SJSA1 (cell line): ENCODE measurements around the gene TTC28. TPM values are rescaled to one million over a fixed set of nuclear protein-coding genes. Genes with fewer than 3 reads are reported as not detected.
A peak's percentile ranks its signal among the peaks of the same experiment; 100 is the strongest.

Experiments
- DNase-seq, 2 experiments: peaks; one replicate each; pipeline ENCODE4 v3.0.0-alpha.2; 2015 to 2020; ENCODE audit warnings: low spot score in 2 of 2, low read depth in 1 of 2
- H3K27ac ChIP-seq: fragments of 250-450 bp; sonication (Bioruptor Pico); 2 replicates; pipeline ENCODE4 v1.5.1; 2020; ENCODE audit warnings: mild to moderate bottlenecking, moderate library complexity
- H3K27me3 ChIP-seq: fragments of 250-450 bp; sonication (Bioruptor Pico); replicated peaks from 2 replicates; pipeline ENCODE4 v1.5.1; 2020; ENCODE audit warnings: mild to moderate bottlenecking, moderate library complexity
- H3K36me3 ChIP-seq: fragments of 250-450 bp; sonication (Bioruptor Pico); 2 replicates; pipeline ENCODE4 v1.5.1; 2020; ENCODE audit warnings: mild to moderate bottlenecking
- H3K4me1 ChIP-seq: fragments of 250-450 bp; sonication (Bioruptor Pico); replicated peaks from 2 replicates; pipeline ENCODE4 v1.6.1; 2021; ENCODE audit warnings: mild to moderate bottlenecking
- H3K4me3 ChIP-seq: fragments of 250-450 bp; sonication (Bioruptor Pico); 2 replicates; pipeline ENCODE4 v1.5.1; 2020; ENCODE audit warnings: mild to moderate bottlenecking
- H3K9me3 ChIP-seq: fragments of 250-450 bp; sonication (Bioruptor Pico); replicated peaks from 2 replicates; pipeline ENCODE4 v1.5.1; 2020; ENCODE audit warnings: mild to moderate bottlenecking
- total RNA-seq: library from RNA; depleted of rRNA; stranded (reverse); fragments of >200 nt; shearing (Covaris generic); gene quantifications from 2 replicates; pipeline ENCODE4 v1.2.3, GENCODE V29; 2014

The TTC28 gene
- total RNA-seq, 1 experiment from 2014 or later, result 9.7 TPM

- Histone ChIP-seq H3K27me3 (no peaks in the 10 kb centered on the region), H3K4me3 (no peak overlapping the region), H3K4me1 (peaks cover 15% of the 10 kb centered on the region), H3K27ac (no peak overlapping the region), H3K36me3 (no peaks in the 10 kb centered on the region), H3K9me3 (no peaks in the 10 kb centered on the region)
- no peak for DNase-seq
Observed at GRCh38 chr22:27961182-27961581, 718.5 kb downstream of the TTC28 start.

GRCh38 chr22:27959335-27960090 lies 720.1 kb downstream of the TTC28 start:
- H3K27ac ChIP-seq, result no peak overlapping the region
- no peaks in the 10 kb centered on the region for H3K27me3 ChIP-seq
- H3K4me3 ChIP-seq, result no peak overlapping the region
- H3K9me3 ChIP-seq, result no peaks in the 10 kb centered on the region
- H3K36me3 ChIP-seq, result no peaks in the 10 kb centered on the region
- peaks cover 12% of the 10 kb centered on the region for H3K4me1 ChIP-seq
- DNase-seq, result no peak

- no peak for DNase-seq
- no peaks in the 10 kb centered on the region for H3K9me3 ChIP-seq
- no peak overlapping the region for H3K4me3 ChIP-seq
- no peak overlapping the region; the same call in 1 of the 2 replicates for H3K27ac ChIP-seq
- no peaks in the 10 kb centered on the region for H3K36me3 ChIP-seq
- peaks cover 12% of the 10 kb centered on the region for H3K4me1 ChIP-seq
- H3K27me3 ChIP-seq, result no peaks in the 10 kb centered on the region
Observed at GRCh38 chr22:27952779-27953178, 726.9 kb downstream of the TTC28 start.

- Histone ChIP-seq H3K36me3 (no peaks in the 10 kb centered on the region), H3K4me1 (peaks cover 12% of the 10 kb centered on the region), H3K27ac (no peak overlapping the region), H3K27me3 (no peaks in the 10 kb centered on the region), H3K4me3 (no peak overlapping the region), H3K9me3 (no peaks in the 10 kb centered on the region)
- DNase-seq, result peak in 1 of 2 experiments; percentile 68
Observed at GRCh38 chr22:27952091-27952490, 727.5 kb downstream of the TTC28 start.

GRCh38 chr22:27949421-27949820 lies 730.2 kb downstream of the TTC28 start:
- no peaks in the 10 kb centered on the region for H3K36me3 ChIP-seq
- H3K4me3 ChIP-seq, result no peak overlapping the region
- DNase-seq, result no peak
- peaks cover 12% of the 10 kb centered on the region for H3K4me1 ChIP-seq
- no peaks in the 10 kb centered on the region for H3K27me3 ChIP-seq
- no peak overlapping the region for H3K27ac ChIP-seq
- no peaks in the 10 kb centered on the region for H3K9me3 ChIP-seq

GRCh38 chr22:27948569-27948968 lies 731.1 kb downstream of the TTC28 start:
- no peak for DNase-seq
- H3K4me1 ChIP-seq, result peaks cover 12% of the 10 kb centered on the region
- H3K27ac ChIP-seq, result no peak overlapping the region
- H3K9me3 ChIP-seq, result no peaks in the 10 kb centered on the region
- H3K36me3 ChIP-seq, result no peaks in the 10 kb centered on the region
- no peak overlapping the region for H3K4me3 ChIP-seq
- H3K27me3 ChIP-seq, result no peaks in the 10 kb centered on the region

- Histone ChIP-seq H3K9me3 (no peaks in the 10 kb centered on the region), H3K36me3 (no peaks in the 10 kb centered on the region), H3K27ac (no peak overlapping the region), H3K27me3 (no peaks in the 10 kb centered on the region), H3K4me1 (peaks cover 10% of the 10 kb centered on the region), H3K4me3 (no peak overlapping the region)
- DNase-seq, result no peak
Observed at GRCh38 chr22:27947448-27947847, 732.2 kb downstream of the TTC28 start.

- H3K4me1 ChIP-seq, result no peaks in the 10 kb centered on the region
- no peak for DNase-seq
- H3K9me3 ChIP-seq, result no peaks in the 10 kb centered on the region
- no peak overlapping the region for H3K27ac ChIP-seq
- no peaks in the 10 kb centered on the region for H3K27me3 ChIP-seq
- no peak overlapping the region for H3K4me3 ChIP-seq
- no peaks in the 10 kb centered on the region for H3K36me3 ChIP-seq
Observed at GRCh38 chr22:27941143-27941542, 738.5 kb downstream of the TTC28 start.

GRCh38 chr22:27937453-27937852 lies 742.2 kb downstream of the TTC28 start:
- Histone ChIP-seq H3K36me3 (no peaks in the 10 kb centered on the region), H3K4me1 (no peaks in the 10 kb centered on the region), H3K4me3 (no peak overlapping the region), H3K27ac (no peak overlapping the region), H3K9me3 (no peaks in the 10 kb centered on the region), H3K27me3 (no peaks in the 10 kb centered on the region)
- no peak for DNase-seq

GRCh38 chr22:27935897-27936296 lies 743.7 kb downstream of the TTC28 start:
- Histone ChIP-seq H3K9me3 (no peaks in the 10 kb centered on the region), H3K4me1 (no peaks in the 10 kb centered on the region), H3K4me3 (no peak overlapping the region), H3K36me3 (no peaks in the 10 kb centered on the region), H3K27ac (no peak overlapping the region), H3K27me3 (no peaks in the 10 kb centered on the region)
- no peak for DNase-seq

GRCh38 chr22:27934069-27934468 lies 745.6 kb downstream of the TTC28 start:
- no peaks in the 10 kb centered on the region for H3K9me3 ChIP-seq

GRCh38 chr22:27933186-27933983 lies 746.3 kb downstream of the TTC28 start:
- no peak for DNase-seq
- Histone ChIP-seq H3K36me3 (no peaks in the 10 kb centered on the region), H3K4me1 (no peaks in the 10 kb centered on the region), H3K27me3 (no peaks in the 10 kb centered on the region), H3K9me3 (no peaks in the 10 kb centered on the region), H3K27ac (no peak overlapping the region), H3K4me3 (no peak overlapping the region)

More at GRCh38 chr22:27934069-27934468, 745.6 kb downstream of the TTC28 start:
- no peaks in the 10 kb centered on the region for H3K36me3 ChIP-seq
- no peak overlapping the region for H3K27ac ChIP-seq
- no peaks in the 10 kb centered on the region for H3K4me1 ChIP-seq
- no peak overlapping the region for H3K4me3 ChIP-seq
- no peaks in the 10 kb centered on the region for H3K27me3 ChIP-seq
- DNase-seq, result no peak

GRCh38 chr22:27930331-27931060 lies 749.1 kb downstream of the TTC28 start:
- Histone ChIP-seq H3K27me3 (no peaks in the 10 kb centered on the region), H3K27ac (no peak overlapping the region), H3K36me3 (no peaks in the 10 kb centered on the region), H3K4me1 (no peaks in the 10 kb centered on the region), H3K4me3 (no peak overlapping the region), H3K9me3 (no peaks in the 10 kb centered on the region)
- no peak for DNase-seq
